KMS-11 (cell line): ENCODE results near the gene CD200R1L.

Experiments used
- H2AFZ ChIP-seq: fragments of 200-600 bp; sonication (generic); 2 replicates; pipeline ENCODE4 v1.6.1; 2016; ENCODE audit warnings: antibody characterized with exemption, mixed run types, low read depth
- H3K27ac ChIP-seq: fragments of 200-600 bp; sonication (generic); 2 replicates; pipeline ENCODE4 v1.6.1; 2016; ENCODE audit warnings: mild to moderate bottlenecking, mixed run types
- H3K27me3 ChIP-seq: fragments of 200-600 bp; sonication (generic); 2 replicates; pipeline ENCODE4 v1.6.1; 2017; ENCODE audit warnings: mild to moderate bottlenecking, low read depth, mixed run types, moderate library complexity; ENCODE audit not compliant: insufficient read depth
- H3K36me3 ChIP-seq: fragments of 200-600 bp; sonication (generic); 2 replicates; pipeline ENCODE4 v1.6.1; 2017; ENCODE audit warnings: mild to moderate bottlenecking, mixed run types; ENCODE audit not compliant: insufficient read depth
- H3K4me1 ChIP-seq: fragments of 200-600 bp; sonication (generic); 2 replicates; pipeline ENCODE4 v1.6.1; 2016; ENCODE audit warnings: mild to moderate bottlenecking, low read depth, mixed run types; ENCODE audit not compliant: poor library complexity, severe bottlenecking
- H3K4me2 ChIP-seq: fragments of 200-600 bp; sonication (generic); 2 replicates; pipeline ENCODE4 v1.7.0; 2016; ENCODE audit warnings: mild to moderate bottlenecking, mixed run types
- H3K4me3 ChIP-seq: fragments of 200-600 bp; sonication (generic); IDR thresholded peaks from 2 replicates; pipeline ENCODE4 v1.6.1; 2017; ENCODE audit warnings: low read depth, low read length, mixed read lengths; ENCODE audit not compliant: insufficient read depth
- H3K79me2 ChIP-seq: fragments of 200-600 bp; sonication (generic); 2 replicates; pipeline ENCODE4 v1.6.1; 2016; ENCODE audit warnings: low read depth, mixed run types; ENCODE audit not compliant: insufficient read depth
- H3K9ac ChIP-seq: fragments of 200-600 bp; sonication (generic); 2 replicates; pipeline ENCODE4 v1.6.1; 2016; ENCODE audit warnings: mild to moderate bottlenecking, mixed run types
- H4K20me1 ChIP-seq: fragments of 200-600 bp; sonication (generic); 2 replicates; pipeline ENCODE4 v1.6.1; 2016; ENCODE audit warnings: mild to moderate bottlenecking, mixed run types; ENCODE audit not compliant: insufficient read depth
- TF ChIP-seq, protein P1 (sequence below): fragments of 200-600 bp; sonication (generic); conservative IDR thresholded peaks from 2 replicates; pipeline ENCODE4 v1.6.1; 2017; ENCODE audit warnings: low read depth, mild to moderate bottlenecking, antibody characterized with exemption, low read length, moderate library complexity, mixed read lengths

Gene CD200R1L

DNA sequence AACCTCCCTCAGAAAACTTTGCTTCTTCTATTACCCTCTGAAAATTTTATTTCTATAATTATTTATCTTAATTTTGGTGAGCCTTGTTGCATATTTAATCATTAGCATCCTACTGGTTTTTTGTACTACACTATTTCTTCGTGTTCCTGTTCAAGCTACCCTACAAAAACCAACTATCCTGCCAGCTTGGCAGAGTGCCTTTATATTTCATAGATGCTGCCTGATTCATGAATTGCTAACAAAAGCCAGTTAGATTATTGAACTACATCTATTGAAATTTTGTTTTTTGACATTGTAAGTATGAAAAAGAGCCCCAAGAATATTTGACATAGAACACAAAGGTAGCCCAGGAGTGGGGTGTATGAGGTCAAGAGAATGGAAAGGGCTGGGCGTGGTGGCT is 78.9 kb downstream of the CD200R1L start:
- H4K20me1 ChIP-seq: no peaks in the 10 kb centered on the region
- H3K27ac ChIP-seq: no peak overlapping the region
- H3K9ac ChIP-seq: no peak overlapping the region
- H2AFZ ChIP-seq: no peak overlapping the region
- H3K4me3 ChIP-seq: no peak overlapping the region
- H3K27me3 ChIP-seq: no peaks in the 10 kb centered on the region
- H3K4me1 ChIP-seq: peaks cover 38% of the 10 kb centered on the region
- H3K4me2 ChIP-seq: no peak overlapping the region
- no peaks in the 10 kb centered on the region for H3K36me3 ChIP-seq
- H3K79me2 ChIP-seq: no peaks in the 10 kb centered on the region
- TF ChIP-seq, protein P1, sequence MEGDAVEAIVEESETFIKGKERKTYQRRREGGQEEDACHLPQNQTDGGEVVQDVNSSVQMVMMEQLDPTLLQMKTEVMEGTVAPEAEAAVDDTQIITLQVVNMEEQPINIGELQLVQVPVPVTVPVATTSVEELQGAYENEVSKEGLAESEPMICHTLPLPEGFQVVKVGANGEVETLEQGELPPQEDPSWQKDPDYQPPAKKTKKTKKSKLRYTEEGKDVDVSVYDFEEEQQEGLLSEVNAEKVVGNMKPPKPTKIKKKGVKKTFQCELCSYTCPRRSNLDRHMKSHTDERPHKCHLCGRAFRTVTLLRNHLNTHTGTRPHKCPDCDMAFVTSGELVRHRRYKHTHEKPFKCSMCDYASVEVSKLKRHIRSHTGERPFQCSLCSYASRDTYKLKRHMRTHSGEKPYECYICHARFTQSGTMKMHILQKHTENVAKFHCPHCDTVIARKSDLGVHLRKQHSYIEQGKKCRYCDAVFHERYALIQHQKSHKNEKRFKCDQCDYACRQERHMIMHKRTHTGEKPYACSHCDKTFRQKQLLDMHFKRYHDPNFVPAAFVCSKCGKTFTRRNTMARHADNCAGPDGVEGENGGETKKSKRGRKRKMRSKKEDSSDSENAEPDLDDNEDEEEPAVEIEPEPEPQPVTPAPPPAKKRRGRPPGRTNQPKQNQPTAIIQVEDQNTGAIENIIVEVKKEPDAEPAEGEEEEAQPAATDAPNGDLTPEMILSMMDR: no peak

DNA sequence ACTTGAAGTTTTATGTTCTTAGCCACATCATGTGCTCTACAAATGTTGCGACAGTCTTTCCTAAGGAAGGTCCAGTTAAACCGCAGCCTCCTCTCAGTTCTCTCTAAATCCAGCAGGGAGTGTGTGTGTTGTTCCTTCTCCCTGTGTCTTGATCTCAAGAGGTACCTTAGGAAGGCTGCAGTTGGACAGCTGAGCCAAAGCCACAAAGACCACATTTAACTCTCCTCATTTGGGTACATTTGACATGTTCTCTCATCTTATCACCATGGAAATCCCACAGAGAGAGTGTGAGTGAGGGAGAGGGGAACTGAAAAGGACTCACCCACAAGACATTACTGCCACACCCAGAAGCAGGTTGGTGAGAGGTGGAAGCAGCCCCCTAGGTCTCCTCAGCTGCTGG is 79.5 kb downstream of the CD200R1L start:
- Histone ChIP-seq H3K79me2 (no peaks in the 10 kb centered on the region), H2AFZ (no peak overlapping the region), H3K27me3 (no peaks in the 10 kb centered on the region), H3K4me1 (peaks cover 32% of the 10 kb centered on the region), H4K20me1 (no peaks in the 10 kb centered on the region), H3K4me2 (no peak overlapping the region), H3K4me3 (no peak overlapping the region), H3K36me3 (no peaks in the 10 kb centered on the region), H3K27ac (no peak overlapping the region), H3K9ac (no peak overlapping the region)
- TF ChIP-seq, protein P1: no peak
